Vagina (tissue), 2 donors: ENCODE measurements around the gene ADORA1. TPM values are rescaled to one million over a fixed set of nuclear protein-coding genes. Genes with fewer than 3 reads are reported as not detected.

Source experiments
- DNase-seq, 2 donors: peaks; one replicate each; pipeline ENCODE4 v3.0.0-alpha.2; 2017; ENCODE audit errors: extremely low spot score in 2 of 2
- H3K27ac ChIP-seq: fragments of 200-600 bp; sonication (generic); one replicate; pipeline ENCODE4 v1.5.1; 2019
- H3K27me3 ChIP-seq: fragments of 200-600 bp; sonication (generic); one replicate; pipeline ENCODE4 v1.5.1; 2019
- H3K36me3 ChIP-seq, 2 donors: fragments of 200-600 bp; sonication (generic); one replicate each; pipeline ENCODE4 v1.5.1; 2017 to 2019
- H3K4me1 ChIP-seq: fragments of 200-600 bp; sonication (generic); one replicate; pipeline ENCODE4 v1.5.1; 2019
- H3K4me3 ChIP-seq, 2 donors: fragments of 200-600 bp; sonication (generic); 1 replicate in 1 of 2; 2 replicates in 1 of 2; pipeline ENCODE4 v1.5.1; 2016 to 2019
- H3K9me3 ChIP-seq: fragments of 200-600 bp; sonication (generic); one replicate; pipeline ENCODE4 v1.5.1; 2019
- POLR2A ChIP-seq, 2 donors: fragments of 450-650 bp; IDR thresholded peaks; one replicate each; pipeline ENCODE4 v1.6.1; 2017; ENCODE audit warnings: antibody characterized with exemption in 2 of 2, mild to moderate bottlenecking in 2 of 2, moderate library complexity in 2 of 2
- POLR2AphosphoS5 ChIP-seq, 2 donors: sonication (generic); formaldehyde crosslinking; IDR thresholded peaks; one replicate each; pipeline ENCODE4 v1.9.0; 2017; ENCODE audit warnings: antibody characterized with exemption in 2 of 2, mild to moderate bottlenecking in 2 of 2, low read depth in 1 of 2; ENCODE audit not compliant: insufficient read depth in 1 of 2
- intact Hi-C: fragments of 100-400 bp; cut with DNase I; formaldehyde crosslinking; loops from one replicate; pipeline ENCODE4 v1.15.1; 2023
- total RNA-seq: library from RNA; depleted of rRNA; stranded (reverse); fragments of >200 nt; gene quantifications from one replicate; pipeline ENCODE4 v1.2.3, GENCODE V29; 2016
- TF ChIP-seq, protein P1 (sequence below), 3 experiments: fragments of 450-650 bp in 2 of 3; fragments of 200-600 bp in 1 of 3; sonication (generic) in 1 of 3; IDR thresholded peaks; one replicate each; pipeline ENCODE4 v1.5.1; 2017 to 2019; ENCODE audit warnings: antibody characterized with exemption in 3 of 3, mild to moderate bottlenecking in 2 of 3, moderate library complexity in 2 of 3

The ADORA1 gene
- total RNA-seq, 1 donor from 2014 or later: 5.2 TPM

DNA sequence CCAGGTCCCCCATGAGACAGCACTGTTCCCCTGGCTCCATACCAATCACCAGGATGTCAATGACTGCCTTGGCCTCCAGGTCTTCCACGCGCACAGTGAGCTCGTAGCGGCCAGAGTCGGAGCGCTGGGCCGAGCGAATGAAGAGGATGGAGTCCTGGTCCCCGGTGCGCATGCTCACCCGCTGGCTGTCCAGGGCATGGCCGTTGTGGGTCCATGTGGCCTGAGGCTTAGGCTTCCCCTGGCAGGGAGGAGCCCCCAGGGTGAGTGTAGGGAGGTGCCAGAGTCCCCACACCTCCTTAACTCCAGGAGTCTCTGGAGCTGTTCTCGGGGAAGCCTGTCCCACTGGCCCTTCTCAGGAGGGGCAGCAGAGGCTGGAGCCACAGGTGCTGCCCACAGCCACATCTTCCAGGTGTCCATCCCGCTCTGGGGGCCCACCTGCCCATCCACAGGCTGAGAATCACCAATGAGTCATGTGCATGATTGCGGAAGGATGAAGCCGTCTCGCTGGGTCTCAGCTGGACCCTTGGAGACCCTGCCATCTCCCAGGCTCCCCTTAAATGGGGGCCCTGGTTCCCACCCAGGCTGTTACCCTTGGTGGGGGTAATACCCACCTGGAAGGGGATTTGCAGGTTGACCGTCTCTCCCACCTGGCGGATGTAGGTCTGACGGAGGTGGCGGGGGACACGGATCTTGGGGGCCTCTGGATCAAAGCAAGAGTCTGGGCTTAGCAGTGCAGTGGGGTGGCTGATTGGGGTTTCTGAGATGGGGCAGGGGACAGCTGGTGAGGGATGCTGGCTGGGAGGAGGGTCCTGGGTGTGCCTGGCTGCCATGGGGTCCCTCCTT lies 44.0 kb downstream of the ADORA1 start:
- Histone ChIP-seq H3K27me3 (no peaks in the 10 kb centered on the region), H3K36me3 (no peaks in the 10 kb centered on the region), H3K27ac (no peak overlapping the region), H3K4me1 (peaks cover 8% of the 10 kb centered on the region), H3K9me3 (no peaks in the 10 kb centered on the region), H3K4me3 (no peak overlapping the region)
- TF ChIP-seq POLR2A (IDR thresholded peaks at IDR 0.05) (no peak), POLR2AphosphoS5 (IDR thresholded peaks at IDR 0.05; ENCODE audit: insufficient read depth in 1 of 2, low read depth in 1 of 2) (no peak)
- TF ChIP-seq, protein P1, sequence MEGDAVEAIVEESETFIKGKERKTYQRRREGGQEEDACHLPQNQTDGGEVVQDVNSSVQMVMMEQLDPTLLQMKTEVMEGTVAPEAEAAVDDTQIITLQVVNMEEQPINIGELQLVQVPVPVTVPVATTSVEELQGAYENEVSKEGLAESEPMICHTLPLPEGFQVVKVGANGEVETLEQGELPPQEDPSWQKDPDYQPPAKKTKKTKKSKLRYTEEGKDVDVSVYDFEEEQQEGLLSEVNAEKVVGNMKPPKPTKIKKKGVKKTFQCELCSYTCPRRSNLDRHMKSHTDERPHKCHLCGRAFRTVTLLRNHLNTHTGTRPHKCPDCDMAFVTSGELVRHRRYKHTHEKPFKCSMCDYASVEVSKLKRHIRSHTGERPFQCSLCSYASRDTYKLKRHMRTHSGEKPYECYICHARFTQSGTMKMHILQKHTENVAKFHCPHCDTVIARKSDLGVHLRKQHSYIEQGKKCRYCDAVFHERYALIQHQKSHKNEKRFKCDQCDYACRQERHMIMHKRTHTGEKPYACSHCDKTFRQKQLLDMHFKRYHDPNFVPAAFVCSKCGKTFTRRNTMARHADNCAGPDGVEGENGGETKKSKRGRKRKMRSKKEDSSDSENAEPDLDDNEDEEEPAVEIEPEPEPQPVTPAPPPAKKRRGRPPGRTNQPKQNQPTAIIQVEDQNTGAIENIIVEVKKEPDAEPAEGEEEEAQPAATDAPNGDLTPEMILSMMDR (IDR thresholded peaks at IDR 0.05): no peak
- no peak for DNase-seq
- intact Hi-C loops: no loop called here

DNA sequence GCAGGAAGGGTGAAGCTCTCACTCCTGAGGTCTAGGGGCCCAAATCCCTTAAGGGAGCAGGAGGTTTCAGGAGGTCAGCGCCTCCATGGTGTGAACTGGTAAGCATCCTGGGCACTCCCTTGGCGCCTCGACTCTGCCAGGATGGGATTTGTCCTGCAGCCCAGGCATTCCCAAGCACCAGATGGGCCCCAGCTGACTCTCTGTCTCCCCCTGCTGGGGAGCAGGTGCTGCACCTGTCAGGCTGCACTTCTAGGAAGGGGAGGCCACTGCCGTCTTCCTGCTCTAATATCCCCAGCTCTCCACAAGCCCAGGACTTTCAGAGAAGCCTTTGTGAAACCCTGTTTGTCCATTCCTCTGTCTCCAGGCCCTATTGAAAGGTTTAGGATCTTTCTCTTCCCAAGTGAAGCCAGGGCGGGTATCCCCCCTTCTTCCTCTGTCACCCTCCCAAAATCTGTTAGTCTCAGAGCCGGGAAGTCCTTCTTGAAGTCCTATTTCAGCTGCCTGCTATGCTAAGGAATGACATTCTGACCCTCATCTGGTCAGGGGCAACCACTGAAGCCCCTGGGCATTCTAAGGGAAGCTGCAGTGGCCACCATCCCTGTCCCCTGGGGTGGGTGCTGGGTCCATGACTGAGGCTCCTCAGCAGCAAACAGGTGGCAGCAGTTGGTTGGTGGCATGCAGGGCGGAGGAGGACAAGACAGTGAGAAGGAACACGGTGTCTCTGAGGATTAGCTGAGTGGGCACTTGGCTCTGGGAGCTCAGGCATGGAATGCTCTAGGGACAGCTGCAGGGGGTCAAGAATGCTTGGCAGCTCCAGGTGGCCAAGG lies 44.9 kb downstream of the ADORA1 start:
- intact Hi-C loops: no loop called here
- DNase-seq: no peak
- H3K27me3 ChIP-seq: no peaks in the 10 kb centered on the region
- peaks cover 16% of the 10 kb centered on the region for H3K4me1 ChIP-seq
- H3K4me3 ChIP-seq: no peak overlapping the region
- H3K36me3 ChIP-seq: no peaks in the 10 kb centered on the region
- H3K9me3 ChIP-seq: no peaks in the 10 kb centered on the region
- TF ChIP-seq POLR2AphosphoS5 (IDR thresholded peaks at IDR 0.05; ENCODE audit: insufficient read depth in 1 of 2, low read depth in 1 of 2): no peak
- TF ChIP-seq, protein P1 (IDR thresholded peaks at IDR 0.05): peak in 2 of 3 experiments; percentile 38 to 43
- H3K27ac ChIP-seq: no peak overlapping the region

- Histone ChIP-seq H3K4me3 (no peak overlapping the region), H3K27me3 (no peaks in the 10 kb centered on the region), H3K9me3 (no peaks in the 10 kb centered on the region), H3K4me1 (peaks cover 23% of the 10 kb centered on the region), H3K27ac (no peak overlapping the region), H3K36me3 (no peaks in the 10 kb centered on the region)
- no peak for DNase-seq
- intact Hi-C loops: no loop called here
- no peak for TF ChIP-seq POLR2A (IDR thresholded peaks at IDR 0.05)
- no peak for TF ChIP-seq POLR2AphosphoS5 (IDR thresholded peaks at IDR 0.05; ENCODE audit: insufficient read depth in 1 of 2, low read depth in 1 of 2)
- TF ChIP-seq, protein P1 (IDR thresholded peaks at IDR 0.05): no peak
Measured at GRCh38 chr1:203173011-203173555, 45.6 kb downstream of the ADORA1 start.

- Histone ChIP-seq H3K36me3 (no peaks in the 10 kb centered on the region), H3K27ac (no peak overlapping the region), H3K27me3 (no peaks in the 10 kb centered on the region), H3K4me3 (no peak overlapping the region), H3K4me1 (peaks cover 28% of the 10 kb centered on the region), H3K9me3 (no peaks in the 10 kb centered on the region)
- intact Hi-C loops: no loop called here
- DNase-seq: no peak
- TF ChIP-seq POLR2A (IDR thresholded peaks at IDR 0.05): no peak
- TF ChIP-seq, protein P1 (IDR thresholded peaks at IDR 0.05): no peak
- no peak for TF ChIP-seq POLR2AphosphoS5 (IDR thresholded peaks at IDR 0.05; ENCODE audit: insufficient read depth in 1 of 2, low read depth in 1 of 2)
Measured at GRCh38 chr1:203173566-203173965, 46.0 kb downstream of the ADORA1 start.
